DLD1 (cell line): ENCODE results near the gene FCN1.

ENCODE experiments used
- in situ Hi-C: cut with HindIII; loops from 2 replicates; pipeline ENCODE4 v1.10.0; 2017; ENCODE audit warnings: low sequenced_read_pairs

FCN1 gene

GRCh38 chr9:134880484-134881312 lies 37.0 kb downstream of the FCN1 start, which contains the start of gene FCN2:
Gene FCN2 (plus strand): TSS chr9:134880810. CDS start chr9:134880822, 12 bp downstream.
- in situ Hi-C loops: no loop called here

GRCh38 chr9:134879664-134880483 lies 37.8 kb downstream of the FCN1 start:
- in situ Hi-C loops: no loop called here

GRCh38 chr9:134877541-134877940 lies 40.2 kb downstream of the FCN1 start:
- in situ Hi-C loops: no loop called here

GRCh38 chr9:134875371-134875770 lies 42.3 kb downstream of the FCN1 start:
- in situ Hi-C loops: no loop called here

- in situ Hi-C loops: loop anchor here (25.0 kb wide), 1 partner anchor 440 kb away; no protein-coding TSS in a partner anchor
Observed at GRCh38 chr9:134872482-134873231, 45.1 kb downstream of the FCN1 start.

- in situ Hi-C loops: loop anchor here (25.0 kb wide), 1 partner anchor 440 kb away; no protein-coding TSS in a partner anchor
Observed at GRCh38 chr9:134871697-134872340, 45.9 kb downstream of the FCN1 start.

GRCh38 chr9:134870746-134871662 lies 46.7 kb downstream of the FCN1 start:
- in situ Hi-C loops: loop anchor here (25.0 kb wide), 1 partner anchor 441 kb away; no protein-coding TSS in a partner anchor

GRCh38 chr9:134870301-134870694 lies 47.4 kb downstream of the FCN1 start:
- in situ Hi-C loops: loop anchor here (25.0 kb wide), 1 partner anchor 442 kb away; no protein-coding TSS in a partner anchor

- in situ Hi-C loops: loop anchor here (25.0 kb wide), 1 partner anchor 443 kb away; no protein-coding TSS in a partner anchor
Observed at GRCh38 chr9:134869554-134870300, 48.0 kb downstream of the FCN1 start.

- in situ Hi-C loops: loop anchor here (25.0 kb wide), 1 partner anchor 443 kb away; no protein-coding TSS in a partner anchor
Observed at GRCh38 chr9:134868751-134869553, 48.8 kb downstream of the FCN1 start.

GRCh38 chr9:134867917-134868750 lies 49.6 kb downstream of the FCN1 start:
- in situ Hi-C loops: loop anchor here (25.0 kb wide), 1 partner anchor 444 kb away; no protein-coding TSS in a partner anchor

- in situ Hi-C loops: loop anchor here (25.0 kb wide), 1 partner anchor 447 kb away; no protein-coding TSS in a partner anchor
Observed at GRCh38 chr9:134864821-134865190, 52.9 kb downstream of the FCN1 start.

- in situ Hi-C loops: loop anchor here (25.0 kb wide), 1 partner anchor 448 kb away; no protein-coding TSS in a partner anchor
Observed at GRCh38 chr9:134863941-134864820, 53.5 kb downstream of the FCN1 start.

GRCh38 chr9:134863306-134863902 lies 54.3 kb downstream of the FCN1 start:
- in situ Hi-C loops: loop anchor here (25.0 kb wide), 1 partner anchor 449 kb away; no protein-coding TSS in a partner anchor
